HepG2 (cell line): ENCODE measurements around the gene BATF3.

Source experiments
- ISL2 ChIP-seq: sonication (generic); formaldehyde crosslinking; IDR thresholded peaks from 2 replicates; pipeline ENCODE4 v1.5.0; 2020; ENCODE audit warnings: missing genetic modification reagents
- JUND ChIP-seq: sonication (generic); formaldehyde crosslinking; IDR thresholded peaks from 2 replicates; pipeline ENCODE4 v1.8.0; 2022; ENCODE audit warnings: mild to moderate bottlenecking, missing genetic modification reagents
- RAD21 ChIP-seq: fragments of 450-650 bp; formaldehyde crosslinking; IDR thresholded peaks from 2 replicates; pipeline ENCODE4 v1.5.0; 2020; ENCODE audit warnings: mild to moderate bottlenecking
- SMAD3 ChIP-seq: sonication (generic); formaldehyde crosslinking; IDR thresholded peaks from 2 replicates; pipeline ENCODE4 v1.4.0; 2020; ENCODE audit warnings: missing genetic modification reagents
- TBL1XR1 ChIP-seq: fragments of 150-350 bp; IDR thresholded peaks from 2 replicates; pipeline ENCODE4 v1.6.1; 2014; ENCODE audit warnings: borderline replicate concordance, low read length; ENCODE audit not compliant: partially characterized antibody
- YY1 ChIP-seq: IDR thresholded peaks from 2 replicates; pipeline ENCODE4 v1.6.1; 2011; ENCODE audit warnings: low read length, low read depth, moderate library complexity, mild to moderate bottlenecking; ENCODE audit not compliant: insufficient read depth, insufficient replicate concordance

- TF ChIP-seq TBL1XR1 (no peak), ISL2 (CRISPR knock-in tag) (no peak), SMAD3 (CRISPR knock-in tag) (no peak), JUND (CRISPR knock-in tag) (no peak), YY1 (no peak), RAD21 (CRISPR knock-in tag) (no peak)
Measured at GRCh38 chr1:212685429-212685828, 14.2 kb downstream of the BATF3 start.
